GM12878 (cell line): ENCODE results near the gene CRACDL. TPM values are rescaled to one million over a fixed set of nuclear protein-coding genes. Genes with fewer than 3 reads are reported as not detected.

Experiments used
- ATAC-seq: fragments of 200-7000 bp; cut with Tn5 transposase; 3 replicates; pipeline ENCODE4 v1.9.1; 2020; ENCODE audit warnings: mild to moderate bottlenecking, moderate library complexity
- BruUV-seq: library from RNA; stranded (reverse); fragments of 400-500 nt; replicated peaks from 2 replicates; lab custom pipeline; 2021; lab: Mats Ljungman, UMichigan
- CTCF ChIA-PET: fragments of 300-600 bp; sonication (Branson Sonifier 250); formaldehyde crosslinking; extraction: SDS; loops from one replicate; lab custom pipeline; 2021; ENCODE audit warnings: inconsistent platforms; lab: Yijun Ruan, JAX
- POLR2A ChIA-PET: fragments of 350-600 bp; formaldehyde crosslinking; extraction: SDS; loops from one replicate; lab custom pipeline; 2021; ENCODE audit warnings: inconsistent platforms; lab: Charles Lee
- RAD21 ChIA-PET: fragments of 300-600 bp; sonication (Branson Sonifier 250); formaldehyde crosslinking; loops from one replicate; lab custom pipeline; 2023; ENCODE audit warnings: antibody characterized with exemption; ENCODE audit not compliant: unreplicated experiment; lab: Charles Lee
- SMC1A ChIA-PET: fragments of 300-600 bp; sonication (Branson Sonifier 250); formaldehyde crosslinking; loops from one replicate; lab custom pipeline; 2023; ENCODE audit not compliant: unreplicated experiment, uncharacterized antibody; lab: Charles Lee
- DNase-seq: peaks from one replicate; pipeline ENCODE4 v3.0.0-alpha.2; 2011; ENCODE audit warnings: low read depth, low spot score
- FAIRE-seq: peaks from 3 replicates; lab custom pipeline; 2011; peaks lifted over from hg19 to GRCh38; lab: Jason Lieb, UNC
- H2AFZ ChIP-seq: 2 replicates; pipeline ENCODE4 v1.6.0; 2011; ENCODE audit warnings: low read depth, low read length, control low read depth; ENCODE audit not compliant: control insufficient read depth
- H3K27ac ChIP-seq: 2 replicates; pipeline ENCODE4 v1.5.1; 2011; ENCODE audit warnings: control low read depth; ENCODE audit not compliant: control insufficient read depth, insufficient read depth
- H3K27me3 ChIP-seq, 2 experiments: replicated peaks in 1 of 2; 2 replicates each; pipeline versions ENCODE4 v1.6.0 to v1.6.1; 2011; ENCODE audit warnings: low read length in 1 of 2; ENCODE audit not compliant: control insufficient read depth in 2 of 2, insufficient read depth in 2 of 2
- H3K36me3 ChIP-seq, 2 experiments: 2 replicates each; pipeline ENCODE4 v1.5.1; 2011; ENCODE audit warnings: low read length in 1 of 2; ENCODE audit not compliant: control insufficient read depth in 2 of 2, insufficient read depth in 2 of 2
- H3K4me1 ChIP-seq: 2 replicates; pipeline ENCODE4 v1.6.1; 2011; ENCODE audit warnings: mild to moderate bottlenecking, low read length, moderate library complexity, mixed read lengths; ENCODE audit not compliant: control insufficient read depth, insufficient read depth
- H3K4me2 ChIP-seq: 2 replicates; pipeline ENCODE4 v1.6.0; 2011; ENCODE audit warnings: control low read depth; ENCODE audit not compliant: control insufficient read depth, insufficient read depth
- H3K4me3 ChIP-seq: fragments of 200-600 bp; sonication (generic); 2 replicates; pipeline ENCODE4 v1.5.1; 2016
- H3K79me2 ChIP-seq: 2 replicates; pipeline ENCODE4 v1.6.0; 2011; ENCODE audit warnings: low read length; ENCODE audit not compliant: control insufficient read depth, insufficient read depth
- H3K9ac ChIP-seq: 2 replicates; pipeline ENCODE4 v1.8.0; 2011; ENCODE audit warnings: low read length, control low read depth, mixed read lengths; ENCODE audit not compliant: control insufficient read depth, insufficient read depth
- H3K9me3 ChIP-seq: replicated peaks from 3 replicates; pipeline ENCODE4 v1.5.1; 2011; ENCODE audit warnings: mild to moderate bottlenecking, low read length; ENCODE audit not compliant: control insufficient read depth, insufficient read depth
- H4K20me1 ChIP-seq: 2 replicates; pipeline ENCODE4 v1.6.0; 2011; ENCODE audit not compliant: control insufficient read depth, insufficient read depth
- ASH2L ChIP-seq: fragments of 300-600, 200-600 bp; sonication (generic); IDR thresholded peaks from 2 replicates; pipeline ENCODE4 v1.6.1; 2017; ENCODE audit warnings: low read depth, mild to moderate bottlenecking, borderline replicate concordance
- E4F1 ChIP-seq: fragments of 450-650 bp; IDR thresholded peaks from 2 replicates; pipeline ENCODE4 v1.6.1; 2018; ENCODE audit warnings: borderline replicate concordance, mild to moderate bottlenecking; ENCODE audit not compliant: partially characterized antibody
- KLF5 ChIP-seq: fragments of 450-650 bp; IDR thresholded peaks from 2 replicates; pipeline ENCODE4 v1.6.1; 2014; ENCODE audit warnings: mild to moderate bottlenecking; ENCODE audit not compliant: partially characterized antibody
- MLLT1 ChIP-seq: fragments of 450-650 bp; IDR thresholded peaks from 2 replicates; pipeline ENCODE4 v1.6.1; 2016; ENCODE audit warnings: mild to moderate bottlenecking
- NR2C2 ChIP-seq: IDR thresholded peaks from 2 replicates; pipeline ENCODE4 v1.6.1; 2011; ENCODE audit warnings: borderline replicate concordance, low read depth; ENCODE audit not compliant: control insufficient read depth, insufficient read length
- RUNX3 ChIP-seq: IDR thresholded peaks from 2 replicates; pipeline ENCODE4 v1.6.1; 2012; ENCODE audit warnings: low read length, inconsistent platforms
- SIX5 ChIP-seq: IDR thresholded peaks from 2 replicates; pipeline ENCODE4 v1.6.1; 2011; ENCODE audit warnings: mild to moderate bottlenecking, low read depth, low read length, moderate library complexity; ENCODE audit not compliant: severe bottlenecking
- STAT3 ChIP-seq: IDR thresholded peaks from 2 replicates; pipeline ENCODE4 v1.6.1; 2011; ENCODE audit warnings: low read depth, low read length, improper control_type of control experiment
- ZBTB40 ChIP-seq: fragments of 450-650 bp; IDR thresholded peaks from 2 replicates; pipeline ENCODE4 v1.6.1; 2016; ENCODE audit warnings: mild to moderate bottlenecking, moderate library complexity, borderline replicate concordance
- ZNF24 ChIP-seq: fragments of 450-650 bp; IDR thresholded peaks from 2 replicates; pipeline ENCODE4 v1.6.1; 2017; ENCODE audit warnings: antibody characterized with exemption, mild to moderate bottlenecking
- whole genome bisulfite sequencing: methylation state at CpG from one replicate; pipeline ENCODE4 v1.1.6; 2016; ENCODE audit warnings: low lambda C conversion rate; ENCODE audit not compliant: insufficient replicate concordance, insufficient coverage; ENCODE audit errors: missing lambda C conversion rate; 5-methylcytosine and 5-hydroxymethylcytosine counted together
- in situ Hi-C: fragments of 300-500 bp; cut with MboI; formaldehyde crosslinking; loops from 9 replicates; pipeline ENCODE4 v1.14.3; 2018; ENCODE audit warnings: mixed read lengths
- intact Hi-C: fragments of 100-400 bp; cut with micrococcal nuclease; formaldehyde crosslinking; loops from one replicate; pipeline ENCODE4 v1.14.2; 2022; ENCODE audit not compliant: unreplicated experiment
- polyA plus RNA-seq, 11 experiments: library from polyadenylated mRNA; depleted of rRNA in 4 of 11; unstranded in 6 of 11; stranded (reverse) in 5 of 11; fragments of >200 nt; fragmentation: Nextera tagmentation in 4 of 11; fragmentation: Illumina TruSeq in 1 of 11; extraction: Ambion mirVana in 4 of 11; extraction: Trizol in 1 of 11; gene quantifications; 1 replicate in 1 of 11; 2 replicates in 10 of 11; pipeline versions ENCODE4 v1.2.1 to v1.2.3, GENCODE V29; 2011 to 2016; ENCODE audit warnings: inconsistent platforms in 2 of 11, missing spikeins in 2 of 11, low read depth in 1 of 11
- total RNA-seq, 4 experiments: library from RNA; depleted of rRNA in 3 of 4; stranded (reverse); fragments of >200 nt in 3 of 4; fragmentation: Illumina TruSeq in 1 of 4; extraction: Trizol in 1 of 4; gene quantifications; 2 replicates each; pipeline versions ENCODE4 v1.2.1 to v1.2.3, GENCODE V29; 2013 to 2021

Gene CRACDL
- total and polyA plus RNA-seq, 10 of the 15 experiments (the other 5 are each of a cell fraction or from before 2014, with no cell fraction given) = 0.03 to 0.72 (median 0.14) TPM

- no peaks in the 10 kb centered on the region for H3K79me2 ChIP-seq
- no peaks in the 10 kb centered on the region for H3K4me1 ChIP-seq
- intact Hi-C loops (no loop called here), in situ Hi-C loops (loop anchor here (10.0 kb wide), 1 partner anchor 417 kb away; no protein-coding TSS in a partner anchor)
- 43% methylated on average over 7 of the region's 7 CpGs for WGBS
- RAD21 ChIA-PET = no interaction called here
- no peaks in the 10 kb centered on the region for H3K36me3 ChIP-seq
- no TSS peak for BruUV-seq
- no peak overlapping the region for H2AFZ ChIP-seq
- no peak overlapping the region for H3K27ac ChIP-seq
- CTCF ChIA-PET = interaction anchor here (11.5 kb wide), 1 partner anchor 183 kb away, joined by 124 read pairs; no protein-coding TSS in a partner anchor
- POLR2A ChIA-PET = no interaction called here
- H3K9me3 ChIP-seq = no peaks in the 10 kb centered on the region
- ATAC-seq (no peak), FAIRE-seq (no peak), DNase-seq (no peak)
- H4K20me1 ChIP-seq = no peaks in the 10 kb centered on the region
- no peaks in the 10 kb centered on the region for H3K27me3 ChIP-seq
- SMC1A ChIA-PET = interaction anchor here (1.1 to 1.4 kb wide), 4 partner anchors 8 to 186 kb away, joined by 3 to 4 read pairs (median 3); no protein-coding TSS in a partner anchor
- no peak overlapping the region for H3K9ac ChIP-seq
- H3K4me2 ChIP-seq = no peak overlapping the region
- no peak overlapping the region for H3K4me3 ChIP-seq
- TF ChIP-seq ASH2L (no peak), SIX5 (no peak), RUNX3 (no peak), KLF5 (no peak), E4F1 (no peak), STAT3 (no peak), ZBTB40 (no peak), NR2C2 (no peak), MLLT1 (no peak), ZNF24 (no peak)
These were observed 103.9 kb downstream of the CRACDL start for GRCh38 chr2:98832172-98832571.
